Sigmoid colon (tissue), 4 donors: ENCODE results near the gene TKTL1.

Source experiments
- CTCF ChIP-seq, 4 experiments: fragments of 450-650 bp in 3 of 4; fragments of 200-600 bp in 1 of 4; IDR thresholded peaks; one replicate each; pipeline ENCODE4 v1.5.1; 2016 to 2019; ENCODE audit warnings: antibody characterized with exemption in 4 of 4, mild to moderate bottlenecking in 3 of 4, moderate library complexity in 2 of 4
- POLR2AphosphoS5 ChIP-seq, 4 donors: sonication (generic); formaldehyde crosslinking; IDR thresholded peaks; one replicate each; pipeline ENCODE4 v1.6.1; 2017; ENCODE audit warnings: antibody characterized with exemption in 4 of 4

DNA sequence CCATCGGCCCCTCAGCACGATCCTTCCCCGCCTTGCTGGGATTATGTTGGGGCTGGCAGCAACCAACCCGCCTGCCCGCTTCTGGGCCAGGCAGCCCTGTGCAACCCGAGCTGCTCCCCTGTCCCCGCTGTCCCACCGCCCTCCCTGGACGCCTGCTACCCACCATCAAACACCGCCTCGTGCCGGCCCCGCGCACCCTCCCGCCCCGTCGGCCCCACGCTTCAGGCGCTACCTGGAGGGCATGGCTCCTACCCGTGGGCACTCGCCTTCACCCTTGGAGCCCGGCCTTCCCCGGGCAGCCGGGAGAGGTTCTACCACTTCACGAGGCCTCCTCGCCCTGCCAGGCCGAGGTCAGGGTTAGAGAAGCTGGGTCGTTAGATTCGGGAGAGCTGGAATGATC, 37.0 kb downstream of the TKTL1 start:
- TF ChIP-seq POLR2AphosphoS5 (IDR thresholded peaks at IDR 0.05) (no peak), CTCF (IDR thresholded peaks at IDR 0.05) (no peak)
